Measurements from ENCODE around the gene RNPC3.

- TF ChIP-seq CTCF (IDR thresholded peaks at IDR 0.05), result no peak
- no peak for TF ChIP-seq ZFX (IDR thresholded peaks at IDR 0.05; ENCODE audit: borderline replicate concordance)
These were observed 35.6 kb upstream of the RNPC3 start for GRCh38 chr1:103489935-103490334.
